Panc1 (cell line): ENCODE results near the gene FLVCR2. TPM values are rescaled to one million over a fixed set of nuclear protein-coding genes. Genes with fewer than 3 reads are reported as not detected.

Experiments used
- ATAC-seq: fragments of 200-7000 bp; cut with Tn5 transposase; 2 replicates; pipeline ENCODE4 v1.9.1; 2020; ENCODE audit warnings: mild to moderate bottlenecking, moderate library complexity
- BruUV-seq: library from RNA; stranded (reverse); fragments of 400-500 nt; replicated peaks from 2 replicates; lab custom pipeline; 2021; lab: Mats Ljungman, UMichigan
- CTCF ChIA-PET: fragments of 300-600 bp; sonication (Branson Sonifier 250); formaldehyde crosslinking; loops from one replicate; lab custom pipeline; 2022; ENCODE audit warnings: antibody characterized with exemption; lab: Charles Lee
- POLR2A ChIA-PET: fragments of 300-600 bp; sonication (Branson Sonifier 250); formaldehyde crosslinking; loops from one replicate; lab custom pipeline; 2022; ENCODE audit warnings: antibody characterized with exemption; lab: Charles Lee
- DNase-seq: peaks from one replicate; pipeline ENCODE4 v3.0.0-alpha.2; 2010; ENCODE audit warnings: low read depth, low spot score
- H3K27ac ChIP-seq: 2 replicates; pipeline ENCODE4 v1.5.1; 2011; ENCODE audit warnings: mild to moderate bottlenecking, low read length, inconsistent platforms
- H3K27me3 ChIP-seq: fragments of 200-500 bp; sonication (Bioruptor generic); 2 replicates; pipeline ENCODE4 v1.6.0; 2014; ENCODE audit warnings: low read length, inconsistent platforms; ENCODE audit not compliant: control insufficient read depth, insufficient read depth
- H3K36me3 ChIP-seq: fragments of 200-500 bp; sonication (Bioruptor generic); 2 replicates; pipeline ENCODE4 v1.5.1; 2014; ENCODE audit warnings: inconsistent platforms, mild to moderate bottlenecking, low read length, moderate library complexity; ENCODE audit not compliant: control insufficient read depth, insufficient read depth
- H3K4me1 ChIP-seq: 2 replicates; pipeline ENCODE4 v1.5.1; 2011; ENCODE audit warnings: inconsistent platforms, mild to moderate bottlenecking, low read length, moderate library complexity; ENCODE audit not compliant: control insufficient read depth, insufficient read depth
- H3K4me3 ChIP-seq, 2 experiments: 2 replicates each; pipeline ENCODE4 v1.5.1; 2011 to 2012; ENCODE audit warnings: low read depth in 2 of 2, low read length in 2 of 2, mild to moderate bottlenecking in 2 of 2, inconsistent platforms in 1 of 2, moderate library complexity in 1 of 2
- H3K9me3 ChIP-seq: fragments of 200-500 bp; sonication (Bioruptor generic); 2 replicates; pipeline ENCODE4 v1.5.1; 2014; ENCODE audit warnings: low read depth, mild to moderate bottlenecking, inconsistent platforms, low read length, moderate library complexity; ENCODE audit not compliant: control insufficient read depth, insufficient read depth
- POLR2AphosphoS5 ChIP-seq: IDR thresholded peaks from 2 replicates; pipeline ENCODE4 v1.6.1; 2012; ENCODE audit warnings: mild to moderate bottlenecking, low read depth, low read length, moderate library complexity
- SIN3A ChIP-seq: IDR thresholded peaks from 2 replicates; pipeline ENCODE4 v1.6.1; 2012; ENCODE audit warnings: low read depth, mild to moderate bottlenecking, low read length, moderate library complexity, borderline replicate concordance; ENCODE audit not compliant: insufficient read depth
- TCF7L2 ChIP-seq: IDR thresholded peaks from 2 replicates; pipeline ENCODE4 v1.6.1; 2011; ENCODE audit warnings: mild to moderate bottlenecking, low read depth, low read length, inconsistent platforms
- in situ Hi-C: cut with HindIII; loops from 2 replicates; pipeline ENCODE4 v1.10.0; 2016; ENCODE audit warnings: low sequenced_read_pairs, low pct_unique_long_range_greater_than_20kb
- intact Hi-C: fragments of 100-400 bp; cut with micrococcal nuclease; formaldehyde crosslinking; loops from one replicate; pipeline ENCODE4 v1.10.0; 2022; ENCODE audit not compliant: unreplicated experiment
- total RNA-seq: library from RNA; stranded (reverse); gene quantifications from one replicate; pipeline ENCODE4 v1.2.1, GENCODE V29; 2021; ENCODE audit not compliant: unreplicated experiment
- TF ChIP-seq, protein P1 (sequence below): fragments of 450-650 bp; IDR thresholded peaks from 2 replicates; pipeline ENCODE4 v1.5.1; 2017; ENCODE audit warnings: mild to moderate bottlenecking
- TF ChIP-seq, protein P2 (sequence below), 2 experiments: IDR thresholded peaks; 2 replicates each; pipeline ENCODE4 v1.6.1; 2011 to 2012; ENCODE audit warnings: low read depth in 2 of 2, control low read depth in 1 of 2, low read length in 1 of 2, mild to moderate bottlenecking in 1 of 2, moderate library complexity in 1 of 2; ENCODE audit not compliant: insufficient read depth in 1 of 2

Gene FLVCR2
- total RNA-seq, 1 experiment from 2014 or later, result 9.7 TPM

DNA sequence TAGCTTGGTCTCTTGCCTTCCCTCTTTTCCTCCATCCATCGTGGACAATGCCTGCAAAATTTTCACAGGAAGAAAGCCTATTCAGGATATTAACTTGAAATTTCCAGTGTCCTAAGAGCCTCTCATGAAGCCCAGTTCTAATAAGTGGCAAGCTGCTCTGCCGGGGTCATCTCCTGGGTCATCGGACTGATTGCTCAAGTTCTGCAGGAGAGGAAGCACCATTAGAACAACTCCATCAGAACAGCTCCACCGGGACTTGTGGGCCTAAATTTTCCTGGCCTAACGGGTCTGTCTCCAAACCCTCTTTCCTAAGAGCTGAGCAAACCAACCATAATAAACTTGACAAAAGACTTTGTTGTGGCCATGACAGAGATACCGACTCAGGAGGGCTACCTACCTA, 68.3 kb downstream of the FLVCR2 start:
- Histone ChIP-seq H3K9me3 (no peaks in the 10 kb centered on the region), H3K36me3 (peaks cover 4% of the 10 kb centered on the region; the same call in 1 of the 2 replicates), H3K27ac (peak overlapping the region; percentile 68), H3K27me3 (no peaks in the 10 kb centered on the region), H3K4me1 (peaks cover 22% of the 10 kb centered on the region), H3K4me3 (no peak overlapping the region)
- in situ Hi-C loops, result no loop called here
- intact Hi-C loops, result no loop called here
- ATAC-seq (no peak), DNase-seq (no peak)
- ChIA-PET POLR2A (no interaction called here), CTCF (no interaction called here)
- no TSS peak for BruUV-seq
- TF ChIP-seq, protein P1, sequence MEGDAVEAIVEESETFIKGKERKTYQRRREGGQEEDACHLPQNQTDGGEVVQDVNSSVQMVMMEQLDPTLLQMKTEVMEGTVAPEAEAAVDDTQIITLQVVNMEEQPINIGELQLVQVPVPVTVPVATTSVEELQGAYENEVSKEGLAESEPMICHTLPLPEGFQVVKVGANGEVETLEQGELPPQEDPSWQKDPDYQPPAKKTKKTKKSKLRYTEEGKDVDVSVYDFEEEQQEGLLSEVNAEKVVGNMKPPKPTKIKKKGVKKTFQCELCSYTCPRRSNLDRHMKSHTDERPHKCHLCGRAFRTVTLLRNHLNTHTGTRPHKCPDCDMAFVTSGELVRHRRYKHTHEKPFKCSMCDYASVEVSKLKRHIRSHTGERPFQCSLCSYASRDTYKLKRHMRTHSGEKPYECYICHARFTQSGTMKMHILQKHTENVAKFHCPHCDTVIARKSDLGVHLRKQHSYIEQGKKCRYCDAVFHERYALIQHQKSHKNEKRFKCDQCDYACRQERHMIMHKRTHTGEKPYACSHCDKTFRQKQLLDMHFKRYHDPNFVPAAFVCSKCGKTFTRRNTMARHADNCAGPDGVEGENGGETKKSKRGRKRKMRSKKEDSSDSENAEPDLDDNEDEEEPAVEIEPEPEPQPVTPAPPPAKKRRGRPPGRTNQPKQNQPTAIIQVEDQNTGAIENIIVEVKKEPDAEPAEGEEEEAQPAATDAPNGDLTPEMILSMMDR, result no peak
- no peak for TF ChIP-seq TCF7L2
- no peak for TF ChIP-seq SIN3A
- no peak for TF ChIP-seq POLR2AphosphoS5
- TF ChIP-seq, protein P2, sequence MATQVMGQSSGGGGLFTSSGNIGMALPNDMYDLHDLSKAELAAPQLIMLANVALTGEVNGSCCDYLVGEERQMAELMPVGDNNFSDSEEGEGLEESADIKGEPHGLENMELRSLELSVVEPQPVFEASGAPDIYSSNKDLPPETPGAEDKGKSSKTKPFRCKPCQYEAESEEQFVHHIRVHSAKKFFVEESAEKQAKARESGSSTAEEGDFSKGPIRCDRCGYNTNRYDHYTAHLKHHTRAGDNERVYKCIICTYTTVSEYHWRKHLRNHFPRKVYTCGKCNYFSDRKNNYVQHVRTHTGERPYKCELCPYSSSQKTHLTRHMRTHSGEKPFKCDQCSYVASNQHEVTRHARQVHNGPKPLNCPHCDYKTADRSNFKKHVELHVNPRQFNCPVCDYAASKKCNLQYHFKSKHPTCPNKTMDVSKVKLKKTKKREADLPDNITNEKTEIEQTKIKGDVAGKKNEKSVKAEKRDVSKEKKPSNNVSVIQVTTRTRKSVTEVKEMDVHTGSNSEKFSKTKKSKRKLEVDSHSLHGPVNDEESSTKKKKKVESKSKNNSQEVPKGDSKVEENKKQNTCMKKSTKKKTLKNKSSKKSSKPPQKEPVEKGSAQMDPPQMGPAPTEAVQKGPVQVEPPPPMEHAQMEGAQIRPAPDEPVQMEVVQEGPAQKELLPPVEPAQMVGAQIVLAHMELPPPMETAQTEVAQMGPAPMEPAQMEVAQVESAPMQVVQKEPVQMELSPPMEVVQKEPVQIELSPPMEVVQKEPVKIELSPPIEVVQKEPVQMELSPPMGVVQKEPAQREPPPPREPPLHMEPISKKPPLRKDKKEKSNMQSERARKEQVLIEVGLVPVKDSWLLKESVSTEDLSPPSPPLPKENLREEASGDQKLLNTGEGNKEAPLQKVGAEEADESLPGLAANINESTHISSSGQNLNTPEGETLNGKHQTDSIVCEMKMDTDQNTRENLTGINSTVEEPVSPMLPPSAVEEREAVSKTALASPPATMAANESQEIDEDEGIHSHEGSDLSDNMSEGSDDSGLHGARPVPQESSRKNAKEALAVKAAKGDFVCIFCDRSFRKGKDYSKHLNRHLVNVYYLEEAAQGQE (IDR thresholded peaks at IDR 0.05; ENCODE audit: insufficient read depth in 1 of 2, low read depth in 2 of 2, low read length in 1 of 2), result no peak

- CTCF ChIA-PET, result no interaction called here
- intact Hi-C loops (no loop called here), in situ Hi-C loops (no loop called here)
- Histone ChIP-seq H3K4me1 (peaks cover 23% of the 10 kb centered on the region), H3K4me3 (no peak overlapping the region), H3K27ac (peak overlapping the region; percentile 68), H3K27me3 (no peaks in the 10 kb centered on the region), H3K9me3 (no peaks in the 10 kb centered on the region), H3K36me3 (peaks cover 8% of the 10 kb centered on the region; the same call in 1 of the 2 replicates)
- peak; percentile 37; the same call in 1 of the 2 replicates for ATAC-seq
- no TSS peak for BruUV-seq
- POLR2A ChIA-PET, result no interaction called here
- TF ChIP-seq, protein P1, result no peak
- TF ChIP-seq TCF7L2 (no peak), POLR2AphosphoS5 (no peak), SIN3A (no peak)
- TF ChIP-seq, protein P2 (IDR thresholded peaks at IDR 0.05; ENCODE audit: insufficient read depth in 1 of 2, low read depth in 2 of 2, low read length in 1 of 2), result no peak
- DNase-seq, result no peak
Observed at GRCh38 chr14:75647640-75648039, 69.2 kb downstream of the FLVCR2 start.
